IPS-18a (cell line): ENCODE data around the gene DOCK10.

Source experiments
- H3K27ac ChIP-seq: one replicate; pipeline ENCODE4 v1.5.1; 2013; ENCODE audit warnings: low read length
- H3K27me3 ChIP-seq: one replicate; pipeline ENCODE4 v1.6.1; 2013; ENCODE audit warnings: mild to moderate bottlenecking, low read length; ENCODE audit not compliant: control insufficient read depth, insufficient read depth
- H3K36me3 ChIP-seq: one replicate; pipeline ENCODE4 v1.6.1; 2013; ENCODE audit warnings: low read depth, low read length; ENCODE audit not compliant: control insufficient read depth
- H3K4me1 ChIP-seq: one replicate; pipeline ENCODE4 v1.6.1; 2013; ENCODE audit warnings: low read depth, low read length; ENCODE audit not compliant: control insufficient read depth
- H3K4me3 ChIP-seq: one replicate; pipeline ENCODE4 v1.5.1; 2013; ENCODE audit warnings: low read length
- H3K9ac ChIP-seq: one replicate; pipeline ENCODE4 v1.6.1; 2013; ENCODE audit warnings: mild to moderate bottlenecking, low read length, moderate library complexity
- H3K9me3 ChIP-seq: one replicate; pipeline ENCODE4 v1.6.1; 2013; ENCODE audit warnings: low read depth, low read length; ENCODE audit not compliant: control insufficient read depth

Gene DOCK10

DNA sequence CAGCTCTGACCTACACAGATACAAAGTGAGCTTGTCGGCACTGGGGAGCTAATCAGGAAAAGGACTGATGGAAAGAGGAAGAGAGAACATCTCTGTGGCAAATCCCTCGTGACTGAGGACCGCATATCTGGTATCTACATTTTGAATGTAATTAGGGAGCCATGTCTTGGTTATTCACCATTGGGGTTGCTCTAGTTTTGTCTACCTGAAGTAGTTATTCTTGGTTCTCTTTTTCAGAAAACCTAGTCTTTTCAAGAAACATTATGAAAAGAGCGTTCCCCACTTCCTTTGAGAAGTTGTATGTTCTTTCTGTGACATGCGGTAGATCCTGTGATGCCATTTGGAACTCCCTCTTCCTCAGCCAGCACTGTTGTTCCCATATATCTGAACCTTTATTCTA is 104.4 kb downstream of the DOCK10 start:
- Histone ChIP-seq H3K9me3 (no peaks in the 10 kb centered on the region), H3K27me3 (no peaks in the 10 kb centered on the region), H3K4me1 (peaks cover 50% of the 10 kb centered on the region), H3K27ac (no peak overlapping the region), H3K36me3 (no peaks in the 10 kb centered on the region), H3K4me3 (no peak overlapping the region), H3K9ac (no peak overlapping the region)

DNA sequence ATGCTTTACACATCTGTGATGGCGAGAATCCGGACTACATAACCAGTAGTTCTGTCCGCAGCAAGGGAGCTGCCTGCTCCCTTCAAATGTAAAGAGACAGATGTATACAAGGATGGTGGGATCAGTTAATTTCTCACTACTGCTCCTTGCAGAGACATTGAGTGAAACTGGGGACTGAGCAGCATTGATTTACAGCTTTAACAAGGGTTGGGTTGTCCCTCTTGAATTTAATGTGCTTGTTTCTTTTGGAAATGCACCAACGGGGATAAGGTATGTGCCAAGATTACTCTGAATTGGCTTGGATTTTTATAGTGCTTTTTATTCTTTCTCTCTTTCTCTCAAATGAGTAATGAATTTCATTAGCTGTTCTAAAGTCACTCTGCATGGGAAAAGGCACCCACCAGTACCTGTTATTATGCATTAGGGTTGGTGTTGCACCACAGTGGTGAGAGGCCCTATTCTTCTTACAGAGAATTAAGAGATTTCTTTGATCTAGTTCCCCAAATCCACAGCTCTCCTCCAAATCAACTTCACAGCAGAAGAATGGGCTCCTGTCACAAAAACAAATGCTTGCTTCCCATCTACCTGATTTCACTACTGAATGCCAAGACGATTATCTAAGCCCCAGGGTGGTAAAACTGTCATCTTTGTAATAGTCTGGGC is 107.6 kb downstream of the DOCK10 start:
- H3K9me3 ChIP-seq, result no peaks in the 10 kb centered on the region
- H3K4me3 ChIP-seq, result no peak overlapping the region
- no peaks in the 10 kb centered on the region for H3K27me3 ChIP-seq
- H3K27ac ChIP-seq, result no peak overlapping the region
- H3K9ac ChIP-seq, result no peak overlapping the region
- no peaks in the 10 kb centered on the region for H3K36me3 ChIP-seq
- peaks cover 42% of the 10 kb centered on the region for H3K4me1 ChIP-seq

DNA sequence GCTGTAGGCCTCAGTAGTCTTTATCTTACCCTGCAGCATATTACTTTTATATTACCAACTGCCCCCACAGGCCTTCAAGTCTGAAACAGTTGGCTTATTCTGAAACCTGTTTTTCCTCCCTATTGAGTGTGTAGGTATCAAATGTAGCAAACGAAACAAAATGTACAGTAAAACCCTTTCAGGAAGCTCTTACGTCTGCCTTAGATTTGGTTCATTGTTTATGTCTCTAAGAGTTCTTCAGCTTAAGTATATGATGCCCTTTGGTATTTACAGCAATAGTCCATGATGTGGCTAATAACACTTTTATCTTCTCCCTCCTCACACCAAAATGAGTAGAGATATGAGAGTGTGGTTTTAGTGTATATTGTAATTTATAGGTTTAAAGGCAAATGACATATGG is 108.8 kb downstream of the DOCK10 start:
- no peak overlapping the region for H3K4me3 ChIP-seq
- H3K9ac ChIP-seq, result no peak overlapping the region
- no peaks in the 10 kb centered on the region for H3K27me3 ChIP-seq
- H3K9me3 ChIP-seq, result no peaks in the 10 kb centered on the region
- H3K36me3 ChIP-seq, result no peaks in the 10 kb centered on the region
- H3K4me1 ChIP-seq, result peaks cover 42% of the 10 kb centered on the region
- no peak overlapping the region for H3K27ac ChIP-seq

DNA sequence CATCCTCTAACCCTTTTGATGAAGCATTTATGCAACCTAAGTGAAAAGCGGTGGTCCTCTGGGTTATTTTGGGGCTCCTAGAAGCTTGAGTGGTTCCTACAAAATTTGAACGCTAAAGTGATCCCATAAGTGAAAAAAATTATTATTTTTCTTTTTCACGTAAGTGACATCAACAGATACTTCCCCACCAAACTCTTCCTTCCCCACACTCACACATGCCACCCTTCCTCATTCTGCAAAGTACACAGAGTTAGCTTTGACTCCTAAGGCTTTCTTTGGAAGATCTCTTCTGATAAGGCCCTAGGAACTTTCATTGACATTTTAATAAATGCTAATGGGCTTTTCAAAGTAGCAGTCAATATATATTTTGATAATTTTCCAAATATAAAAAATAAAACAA is 109.7 kb downstream of the DOCK10 start:
- H3K9ac ChIP-seq, result no peak overlapping the region
- peaks cover 34% of the 10 kb centered on the region for H3K4me1 ChIP-seq
- H3K27me3 ChIP-seq, result no peaks in the 10 kb centered on the region
- no peak overlapping the region for H3K4me3 ChIP-seq
- H3K36me3 ChIP-seq, result no peaks in the 10 kb centered on the region
- H3K9me3 ChIP-seq, result no peaks in the 10 kb centered on the region
- no peak overlapping the region for H3K27ac ChIP-seq

DNA sequence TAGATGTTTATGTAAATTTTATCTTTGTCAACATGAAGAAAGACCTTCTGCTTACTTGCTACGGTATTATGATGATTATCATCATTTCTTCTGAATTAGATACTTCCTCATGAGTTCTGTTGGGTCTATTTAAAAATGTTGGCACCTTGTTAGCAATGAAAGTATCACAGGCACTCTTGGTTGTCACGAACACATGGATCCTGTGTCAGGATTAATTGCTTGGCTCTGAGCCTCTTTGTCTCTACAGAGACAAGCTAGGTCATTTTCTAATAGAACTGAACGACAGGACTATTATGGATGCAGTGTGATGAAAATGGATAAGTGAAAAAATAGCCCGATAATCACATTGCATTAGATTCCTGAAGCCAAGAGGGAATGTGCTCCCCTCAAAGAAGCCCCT is 110.3 kb downstream of the DOCK10 start:
- Histone ChIP-seq H3K9ac (no peak overlapping the region), H3K4me1 (peaks cover 28% of the 10 kb centered on the region)

DNA sequence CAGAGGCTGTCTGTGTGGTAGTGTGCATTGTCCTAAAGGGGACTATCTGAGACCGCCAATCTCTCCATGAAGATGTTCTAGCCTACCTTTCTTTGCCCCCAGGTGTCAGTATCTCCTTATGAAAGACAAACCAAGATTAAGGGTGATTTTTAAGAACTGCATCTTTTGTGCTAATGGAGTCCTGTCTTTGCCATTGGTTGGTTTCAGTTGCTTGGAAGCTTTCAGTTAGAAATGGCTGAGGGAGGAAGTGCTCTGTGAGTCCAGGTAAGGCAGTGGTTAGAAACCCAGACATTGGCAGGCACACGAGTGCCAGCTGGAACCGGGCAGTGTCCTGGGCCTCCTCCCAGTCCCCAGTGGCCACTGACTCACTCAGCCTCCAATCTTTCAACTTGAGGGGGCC is 111.3 kb downstream of the DOCK10 start:
- Histone ChIP-seq H3K9ac (no peak overlapping the region), H3K36me3 (no peaks in the 10 kb centered on the region), H3K4me1 (peaks cover 25% of the 10 kb centered on the region), H3K27me3 (no peaks in the 10 kb centered on the region), H3K27ac (no peak overlapping the region), H3K4me3 (no peak overlapping the region), H3K9me3 (no peaks in the 10 kb centered on the region)

More for the DNA sequence above, 110.3 kb downstream of the DOCK10 start:
- H3K36me3 ChIP-seq, result no peaks in the 10 kb centered on the region
- H3K9me3 ChIP-seq, result no peaks in the 10 kb centered on the region
- no peaks in the 10 kb centered on the region for H3K27me3 ChIP-seq
- H3K27ac ChIP-seq, result no peak overlapping the region
- H3K4me3 ChIP-seq, result no peak overlapping the region

DNA sequence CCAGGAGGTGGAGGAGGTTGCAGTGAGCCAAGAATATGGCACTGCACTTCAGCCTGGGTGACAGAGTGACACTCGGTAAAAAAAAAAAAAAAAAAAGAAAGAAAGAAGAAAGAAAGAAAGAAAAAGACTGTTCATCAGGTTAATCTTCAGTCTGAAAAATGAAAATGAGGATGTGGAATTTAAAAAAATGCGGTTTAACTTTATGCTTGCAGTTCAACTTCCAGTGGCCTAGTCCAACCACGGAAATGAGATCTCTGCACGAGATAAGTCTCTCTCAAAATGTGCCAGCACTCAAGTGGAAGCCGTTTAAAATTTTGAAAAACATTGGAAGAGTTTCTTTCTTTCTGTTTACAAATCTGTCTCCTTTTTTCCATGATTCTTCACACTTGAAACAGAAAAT is 112.1 kb downstream of the DOCK10 start:
- Histone ChIP-seq H3K27ac (no peak overlapping the region), H3K4me1 (peaks cover 19% of the 10 kb centered on the region), H3K36me3 (no peaks in the 10 kb centered on the region), H3K9me3 (no peaks in the 10 kb centered on the region), H3K4me3 (no peak overlapping the region), H3K27me3 (no peaks in the 10 kb centered on the region), H3K9ac (no peak overlapping the region)

DNA sequence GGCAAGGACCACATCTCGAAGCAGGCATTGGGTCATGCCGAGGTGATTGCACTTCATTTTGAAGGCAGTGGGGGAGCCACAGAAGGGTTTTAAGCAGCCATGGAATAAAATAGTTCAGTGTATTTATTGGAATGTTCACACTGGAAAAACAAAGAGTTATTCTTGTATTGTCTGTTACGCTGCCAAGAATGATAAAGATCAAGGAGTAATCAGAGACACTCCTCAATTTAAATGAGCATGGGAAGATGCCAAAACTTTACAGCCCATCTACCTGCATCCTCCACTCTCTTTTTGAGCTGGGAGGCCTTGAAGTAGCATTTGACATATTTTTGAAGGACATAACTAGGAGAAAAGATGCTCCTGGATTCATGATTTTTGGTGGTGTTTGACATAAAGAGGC is 112.8 kb downstream of the DOCK10 start:
- H3K27ac ChIP-seq, result no peak overlapping the region
- no peak overlapping the region for H3K4me3 ChIP-seq
- H3K9ac ChIP-seq, result no peak overlapping the region
- H3K36me3 ChIP-seq, result no peaks in the 10 kb centered on the region
- no peaks in the 10 kb centered on the region for H3K27me3 ChIP-seq
- H3K4me1 ChIP-seq, result peaks cover 13% of the 10 kb centered on the region
- H3K9me3 ChIP-seq, result no peaks in the 10 kb centered on the region

DNA sequence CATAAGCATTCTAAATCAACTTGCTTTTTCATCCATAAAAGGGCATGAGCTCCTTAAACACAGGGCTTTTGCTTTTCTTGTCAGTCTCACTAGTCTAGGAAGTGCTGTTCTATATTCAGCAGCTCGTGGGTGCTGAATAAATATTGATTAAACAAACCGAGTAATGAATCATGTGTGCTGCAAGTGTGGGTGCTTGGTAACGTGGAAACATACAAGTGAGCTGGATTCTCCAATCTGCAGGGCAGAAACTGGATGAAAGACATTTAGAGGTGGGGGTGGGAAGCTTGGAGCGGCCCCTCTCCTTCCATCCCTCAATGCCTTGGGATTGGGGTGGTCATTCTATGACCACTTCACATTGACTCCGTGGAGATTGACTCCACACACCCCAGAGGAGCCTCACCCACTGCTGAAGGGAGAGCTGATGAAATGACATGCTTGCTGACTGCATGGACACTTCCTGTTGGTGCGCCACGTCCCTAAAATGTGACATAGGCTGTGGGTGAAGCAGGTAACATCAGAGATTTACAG is 114.6 kb downstream of the DOCK10 start:
- Histone ChIP-seq H3K27ac (no peak overlapping the region), H3K27me3 (no peaks in the 10 kb centered on the region), H3K36me3 (no peaks in the 10 kb centered on the region), H3K4me3 (no peak overlapping the region), H3K4me1 (no peaks in the 10 kb centered on the region), H3K9ac (no peak overlapping the region), H3K9me3 (no peaks in the 10 kb centered on the region)

DNA sequence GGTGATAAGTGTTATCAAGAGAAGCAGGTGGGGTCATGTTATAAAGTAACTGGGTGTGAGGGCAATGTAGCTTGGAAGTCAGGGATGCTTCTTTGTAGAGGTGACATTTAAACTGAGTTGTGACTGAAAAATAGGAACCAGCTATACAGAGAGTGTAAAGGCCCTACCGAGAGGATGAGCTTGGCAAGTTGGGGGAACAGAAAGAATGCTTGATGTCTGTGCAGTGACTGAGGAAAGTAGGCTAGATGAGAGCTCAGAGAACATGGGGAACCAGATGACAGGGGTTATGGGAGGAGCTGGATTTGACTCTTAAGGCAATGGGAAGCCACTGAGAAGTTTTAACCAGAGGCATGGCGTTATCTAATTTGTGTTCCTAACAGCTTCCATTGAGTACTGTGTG is 115.3 kb downstream of the DOCK10 start:
- Histone ChIP-seq H3K27me3 (no peaks in the 10 kb centered on the region), H3K9ac (no peak overlapping the region), H3K4me3 (no peak overlapping the region), H3K4me1 (no peaks in the 10 kb centered on the region), H3K9me3 (no peaks in the 10 kb centered on the region), H3K36me3 (no peaks in the 10 kb centered on the region), H3K27ac (no peak overlapping the region)

DNA sequence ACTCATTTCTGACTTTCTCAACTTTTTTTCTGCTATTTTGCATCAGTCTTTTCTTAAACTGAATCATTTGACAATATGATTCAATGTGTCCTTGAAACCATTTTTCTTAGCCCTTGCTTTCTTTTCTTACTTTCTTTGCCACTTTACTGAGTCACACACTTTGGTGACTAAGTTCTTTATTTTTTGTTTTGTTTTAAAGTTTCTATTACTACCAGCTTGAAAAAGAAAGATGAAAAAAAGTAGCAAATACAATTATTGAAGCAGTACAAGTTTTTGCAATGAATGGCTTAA is 116.5 kb downstream of the DOCK10 start:
- Histone ChIP-seq H3K9ac (no peak overlapping the region), H3K4me1 (no peaks in the 10 kb centered on the region), H3K27ac (no peak overlapping the region), H3K4me3 (no peak overlapping the region), H3K9me3 (no peaks in the 10 kb centered on the region), H3K36me3 (no peaks in the 10 kb centered on the region), H3K27me3 (no peaks in the 10 kb centered on the region)

DNA sequence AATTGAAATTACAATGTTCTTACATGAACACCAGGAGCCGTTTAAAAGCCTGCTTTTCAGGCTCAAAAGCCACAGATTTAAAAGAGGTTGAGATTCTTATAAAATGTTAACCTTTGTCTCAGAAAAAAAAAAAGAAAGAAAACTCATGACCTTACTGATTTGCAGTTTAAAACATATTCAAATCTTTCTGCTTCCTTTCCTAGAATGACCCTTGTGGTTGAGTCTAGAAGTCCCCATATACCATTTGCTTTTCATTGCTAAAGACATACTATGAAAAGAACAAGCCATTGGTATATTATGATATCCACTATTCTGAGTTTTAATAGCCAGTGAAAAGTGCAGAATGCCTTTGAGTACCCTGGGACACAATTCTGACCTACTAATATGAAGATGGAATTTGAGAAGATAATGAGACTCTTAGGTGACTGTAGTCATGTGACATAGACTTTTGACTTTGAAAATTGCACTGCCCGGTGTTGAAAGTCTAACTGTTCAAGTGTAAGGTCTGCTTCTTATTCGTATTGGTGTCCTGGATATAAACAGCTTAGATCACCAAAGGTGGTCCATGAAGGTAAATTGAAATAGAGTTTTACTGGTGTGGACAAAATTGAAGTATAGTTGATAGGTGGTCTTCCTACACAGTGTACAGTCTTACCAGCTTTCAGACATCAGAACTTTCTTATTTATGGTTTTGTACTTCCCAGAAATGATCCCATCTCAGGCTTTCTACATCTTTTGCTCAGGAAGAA is 117.0 kb downstream of the DOCK10 start:
- Histone ChIP-seq H3K27ac (no peak overlapping the region), H3K4me3 (no peak overlapping the region)

More for the DNA sequence above, 117.0 kb downstream of the DOCK10 start:
- Histone ChIP-seq H3K27me3 (no peaks in the 10 kb centered on the region), H3K9ac (no peak overlapping the region), H3K36me3 (no peaks in the 10 kb centered on the region), H3K4me1 (no peaks in the 10 kb centered on the region), H3K9me3 (no peaks in the 10 kb centered on the region)
